ENCODE measurements around the gene EBP. TPM values are rescaled to one million over a fixed set of nuclear protein-coding genes. Genes with fewer than 3 reads are reported as not detected.
A peak's percentile ranks its signal among the peaks of the same experiment; 100 is the strongest.
"Not testable (repeated sequence)": the region's sequence is repeated elsewhere in the genome, so short reads cannot be mapped to it uniquely, and the experiment has no call there.

Gene EBP
- total and polyA plus RNA-seq, 9 donors = 15.4 to 117 (median 26.6) TPM

DNA sequence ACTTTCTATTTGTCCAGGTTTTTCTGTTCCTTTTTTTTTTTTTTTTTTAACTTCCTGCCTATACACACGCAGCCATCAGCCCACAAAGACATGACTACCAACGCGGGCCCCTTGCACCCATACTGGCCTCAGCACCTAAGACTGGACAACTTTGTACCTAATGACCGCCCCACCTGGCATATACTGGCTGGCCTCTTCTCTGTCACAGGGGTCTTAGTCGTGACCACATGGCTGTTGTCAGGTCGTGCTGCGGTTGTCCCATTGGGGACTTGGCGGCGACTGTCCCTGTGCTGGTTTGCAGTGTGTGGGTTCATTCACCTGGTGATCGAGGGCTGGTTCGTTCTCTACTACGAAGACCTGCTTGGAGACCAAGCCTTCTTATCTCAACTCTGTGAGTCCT is 2.1 kb downstream of the EBP start:
- no peak overlapping the region for H3K27ac ChIP-seq
- H3K9me3 ChIP-seq = no peaks in the 10 kb centered on the region
- H3K4me1 ChIP-seq (ENCODE audit: insufficient read depth) = no peaks in the 10 kb centered on the region
- H3K4me3 ChIP-seq = no peak overlapping the region
- no peaks in the 10 kb centered on the region for H3K36me3 ChIP-seq
- WGBS, 3 donors = 86 to 91% (median 87%) methylated on average over 12 of the region's 12 CpGs
- intact Hi-C loops (cut with DNase I) = no loop called here
- H3K27me3 ChIP-seq = no peaks in the 10 kb centered on the region
- DNase-seq = peak in 1 of 5 donors; percentile 22
- TF ChIP-seq EP300 (IDR thresholded peaks at IDR 0.05) (no peak), POLR2A (IDR thresholded peaks at IDR 0.05) (no peak), CTCF (IDR thresholded peaks at IDR 0.05) (no peak)

DNA sequence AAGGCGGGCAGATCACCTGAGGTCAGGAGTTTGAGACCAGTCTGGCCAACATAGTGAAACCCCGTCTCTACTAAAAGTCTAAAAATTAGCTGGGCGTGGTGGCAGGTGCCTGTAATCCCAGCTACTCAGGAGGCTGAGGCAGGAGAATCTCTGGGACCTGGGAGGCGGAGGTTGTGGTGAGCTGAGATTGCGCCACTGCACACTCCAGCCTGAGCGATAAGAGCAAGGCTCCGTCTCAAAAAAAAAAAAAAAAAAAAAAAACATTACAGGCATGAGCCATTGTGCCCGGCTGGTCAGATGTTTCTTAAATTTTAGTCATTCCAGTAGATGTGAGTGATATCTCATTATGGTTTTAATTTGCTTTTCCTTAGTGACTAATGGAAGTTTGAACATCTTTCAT is 4.2 kb downstream of the EBP start:
- 82 to 86% (median 85%) methylated on average over 8 of the region's 8 CpGs for WGBS, 3 donors
- intact Hi-C loops (cut with DNase I); H3K27ac ChIP-seq; H3K9me3 ChIP-seq; H3K36me3 ChIP-seq; H3K27me3 ChIP-seq; H3K4me1 ChIP-seq (ENCODE audit: insufficient read depth); H3K4me3 ChIP-seq: not testable (repeated sequence)
- DNase-seq = peak in 1 of 5 donors; percentile 4

DNA sequence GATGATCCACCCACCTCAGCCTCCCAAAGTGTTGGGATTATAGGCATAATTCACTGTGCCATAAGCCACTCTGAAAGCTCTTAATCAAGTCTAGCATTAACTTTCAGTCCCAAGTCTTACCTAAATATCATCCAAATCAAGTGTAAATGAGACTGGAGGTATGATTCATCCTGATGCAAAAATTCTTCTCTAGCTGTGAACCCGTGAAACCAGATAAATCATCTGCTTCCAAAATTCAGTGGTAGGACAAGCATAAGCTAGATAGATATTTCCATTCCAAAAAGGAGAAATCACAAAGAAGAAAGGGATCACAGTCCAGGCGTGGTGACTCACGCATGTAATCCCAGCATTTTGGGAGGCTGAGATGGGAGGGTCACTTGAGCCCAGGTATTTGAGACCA is 9.1 kb downstream of the EBP start:
- Histone ChIP-seq H3K9me3 (no peaks in the 10 kb centered on the region), H3K36me3 (no peaks in the 10 kb centered on the region), H3K27ac (no peak overlapping the region), H3K27me3 (no peaks in the 10 kb centered on the region), H3K4me1 (ENCODE audit: insufficient read depth) (no peaks in the 10 kb centered on the region), H3K4me3 (no peak overlapping the region)
- TF ChIP-seq EP300 (IDR thresholded peaks at IDR 0.05) (no peak), CTCF (IDR thresholded peaks at IDR 0.05) (no peak), POLR2A (IDR thresholded peaks at IDR 0.05) (no peak)
- intact Hi-C loops (cut with DNase I) = no loop called here
- WGBS, 3 donors = 67 to 77% (median 70%) methylated on average over 3 of the region's 3 CpGs
- DNase-seq = no peak

GRCh38 chrX:48531358-48531959 is 9.9 kb downstream of the EBP start:
- no peak overlapping the region for H3K27ac ChIP-seq
- H3K4me3 ChIP-seq = no peak overlapping the region
- H3K9me3 ChIP-seq = no peaks in the 10 kb centered on the region
- no peaks in the 10 kb centered on the region for H3K27me3 ChIP-seq
- TF ChIP-seq POLR2A (IDR thresholded peaks at IDR 0.05) (no peak), EP300 (IDR thresholded peaks at IDR 0.05) (no peak), CTCF (IDR thresholded peaks at IDR 0.05) (no peak)
- no peaks in the 10 kb centered on the region for H3K4me1 ChIP-seq (ENCODE audit: insufficient read depth)
- 61 to 65% (median 61%) methylated on average over 5 of the region's 5 CpGs for WGBS, 3 donors
- intact Hi-C loops (cut with DNase I) = no loop called here
- H3K36me3 ChIP-seq = no peaks in the 10 kb centered on the region
- no peak for DNase-seq

GRCh38 chrX:48532161-48532560 is 10.6 kb downstream of the EBP start:
- TF ChIP-seq EP300 (IDR thresholded peaks at IDR 0.05) = no peak
- TF ChIP-seq POLR2A (IDR thresholded peaks at IDR 0.05) = no peak
- TF ChIP-seq CTCF (IDR thresholded peaks at IDR 0.05) = no peak
- H3K27me3 ChIP-seq = no peaks in the 10 kb centered on the region
- no peak overlapping the region for H3K4me3 ChIP-seq
- no peaks in the 10 kb centered on the region for H3K9me3 ChIP-seq
- H3K27ac ChIP-seq = no peak overlapping the region
- 69 to 82% (median 71%) methylated on average over 1 of the region's 1 CpG for WGBS, 3 donors
- intact Hi-C loops (cut with DNase I) = no loop called here
- H3K36me3 ChIP-seq = no peaks in the 10 kb centered on the region
- no peak for DNase-seq
- no peaks in the 10 kb centered on the region for H3K4me1 ChIP-seq (ENCODE audit: insufficient read depth)
